HG03175 (cell line): ENCODE data around the gene ASB5.
A peak's percentile ranks its signal among the peaks of the same experiment; 100 is the strongest.
"Not testable (repeated sequence)": the region's sequence is repeated elsewhere in the genome, so short reads cannot be mapped to it uniquely, and the experiment has no call there.

Experiments
- ATAC-seq: cut with Tn5 transposase; IDR thresholded peaks from one replicate; pipeline ENCODE4 v1.9.1; 2021; ENCODE audit warnings: mild to moderate bottlenecking, moderate library complexity; ENCODE audit not compliant: unreplicated experiment

ASB5 gene, protein sequence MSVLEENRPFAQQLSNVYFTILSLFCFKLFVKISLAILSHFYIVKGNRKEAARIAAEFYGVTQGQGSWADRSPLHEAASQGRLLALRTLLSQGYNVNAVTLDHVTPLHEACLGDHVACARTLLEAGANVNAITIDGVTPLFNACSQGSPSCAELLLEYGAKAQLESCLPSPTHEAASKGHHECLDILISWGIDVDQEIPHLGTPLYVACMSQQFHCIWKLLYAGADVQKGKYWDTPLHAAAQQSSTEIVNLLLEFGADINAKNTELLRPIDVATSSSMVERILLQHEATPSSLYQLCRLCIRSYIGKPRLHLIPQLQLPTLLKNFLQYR

GRCh38 chr4:176268963-176269362 lies at the start of gene ASB5:
Gene ASB5 (minus strand): TSS chr4:176269222. CDS start chr4:176269108, 114 bp downstream.
- ATAC-seq = no peak

DNA sequence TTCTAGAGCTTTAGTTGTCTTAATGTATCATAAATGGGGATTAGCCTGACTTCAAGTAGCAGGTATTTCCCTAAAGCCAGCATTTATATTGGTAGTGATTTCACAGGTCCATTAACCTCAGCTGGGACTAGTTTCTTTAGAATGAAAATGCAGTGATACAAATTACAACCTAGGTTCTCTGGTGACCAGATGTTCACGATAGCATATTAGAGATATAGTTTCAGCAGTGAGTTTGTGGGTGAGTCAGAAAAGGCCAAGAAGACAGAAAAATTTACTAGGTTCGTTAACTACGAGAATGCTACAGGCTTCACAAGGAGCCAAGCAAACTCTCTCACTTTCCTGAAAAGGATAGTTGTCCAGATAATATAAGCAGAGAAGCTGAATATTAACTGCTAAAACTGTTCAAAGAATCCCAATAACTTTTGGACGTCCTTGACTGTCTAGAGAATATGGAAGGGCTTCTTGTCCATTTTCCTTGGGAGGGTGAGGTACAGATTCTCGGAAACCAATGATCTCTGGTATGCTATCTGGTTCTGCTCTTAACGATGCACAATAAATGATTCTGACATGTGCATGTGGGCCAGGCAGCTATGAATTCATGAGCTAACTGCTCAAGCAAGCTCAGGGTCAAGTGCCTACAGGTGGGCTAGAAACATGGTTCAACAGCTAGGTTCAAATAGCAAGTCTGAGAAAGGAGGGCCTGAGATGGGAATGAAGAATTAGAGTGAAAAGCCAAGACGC lies 44.7 kb upstream of the ASB5 start:
- no peak for ATAC-seq

DNA sequence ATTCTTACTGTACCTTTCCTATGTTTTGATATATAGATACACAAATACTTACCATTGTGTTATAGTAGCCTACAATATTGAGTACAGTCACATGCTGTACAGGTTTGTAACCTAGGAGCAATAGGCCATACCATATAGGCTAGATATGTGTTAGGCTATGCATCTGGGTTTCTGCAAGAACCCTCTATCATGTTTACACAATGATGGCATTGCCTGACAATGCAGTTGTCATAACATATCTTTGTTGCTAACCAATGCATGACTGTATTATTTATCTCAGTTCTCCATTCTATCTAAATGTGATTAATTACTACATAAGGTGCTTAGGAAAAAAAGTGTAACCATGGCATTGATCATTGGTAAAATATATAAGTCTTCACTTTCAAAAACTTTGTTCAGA lies 40.8 kb upstream of the ASB5 start:
- ATAC-seq = peak; percentile 30

DNA sequence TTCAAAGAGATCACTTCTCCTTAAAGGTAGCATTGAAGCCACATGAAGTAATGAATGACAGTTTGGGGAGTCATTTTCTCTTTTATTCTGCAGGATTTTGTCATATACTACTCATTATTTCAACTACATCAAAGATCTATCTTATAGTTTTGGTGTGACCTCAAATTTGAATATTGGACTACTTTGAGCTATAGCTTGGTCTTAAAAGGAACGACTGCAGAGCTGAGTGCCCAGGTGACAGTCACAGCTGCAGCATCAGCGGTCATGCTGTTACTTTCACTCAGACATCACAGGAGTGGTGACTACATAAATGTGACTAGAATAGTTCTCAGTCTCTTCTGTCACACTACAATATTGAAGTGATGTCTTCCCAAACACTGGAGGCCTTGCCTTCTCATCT lies 40.0 kb upstream of the ASB5 start:
- ATAC-seq = peak; percentile 100

DNA sequence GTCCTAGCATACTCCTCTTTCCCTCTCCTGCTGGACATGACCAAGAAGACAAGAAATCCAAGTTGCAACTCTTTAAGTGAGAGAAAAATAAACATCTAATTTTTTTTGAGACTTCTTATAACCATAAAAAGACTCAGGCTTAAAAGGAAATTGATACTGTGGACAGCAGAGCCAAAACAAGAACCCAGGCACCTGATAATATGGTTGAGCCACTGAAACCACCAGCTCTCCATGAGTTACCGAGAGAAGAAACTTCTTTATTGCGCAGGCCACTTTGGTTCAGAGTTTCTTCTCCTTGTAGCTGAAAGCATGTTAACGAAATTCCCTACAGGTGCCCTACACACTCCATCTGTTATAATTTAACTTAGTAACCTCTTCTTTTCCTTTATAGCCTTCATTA lies 39.4 kb upstream of the ASB5 start:
- ATAC-seq = no peak

DNA sequence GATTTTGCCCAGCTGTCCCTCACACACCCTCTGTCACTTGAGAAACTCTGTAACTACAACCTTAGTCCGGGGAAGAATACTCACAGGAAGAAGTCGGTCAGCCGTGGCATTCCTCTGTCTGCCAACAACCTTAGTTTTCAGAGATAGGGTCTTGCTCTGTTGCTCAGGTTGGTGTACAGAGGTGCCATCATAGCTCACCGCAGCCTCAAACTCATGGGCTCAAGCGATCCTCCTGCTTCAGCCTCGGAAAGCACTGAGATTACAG lies 38.6 kb upstream of the ASB5 start:
- ATAC-seq = no peak

- no peak for ATAC-seq
Observed at GRCh38 chr4:176306837-176307665, 38.0 kb upstream of the ASB5 start.

GRCh38 chr4:176303938-176304337 lies 34.9 kb upstream of the ASB5 start:
- no peak for ATAC-seq

- ATAC-seq = no peak
Observed at GRCh38 chr4:176302283-176303275, 33.6 kb upstream of the ASB5 start.

- no peak for ATAC-seq
Observed at GRCh38 chr4:176300565-176300964, 31.5 kb upstream of the ASB5 start.

DNA sequence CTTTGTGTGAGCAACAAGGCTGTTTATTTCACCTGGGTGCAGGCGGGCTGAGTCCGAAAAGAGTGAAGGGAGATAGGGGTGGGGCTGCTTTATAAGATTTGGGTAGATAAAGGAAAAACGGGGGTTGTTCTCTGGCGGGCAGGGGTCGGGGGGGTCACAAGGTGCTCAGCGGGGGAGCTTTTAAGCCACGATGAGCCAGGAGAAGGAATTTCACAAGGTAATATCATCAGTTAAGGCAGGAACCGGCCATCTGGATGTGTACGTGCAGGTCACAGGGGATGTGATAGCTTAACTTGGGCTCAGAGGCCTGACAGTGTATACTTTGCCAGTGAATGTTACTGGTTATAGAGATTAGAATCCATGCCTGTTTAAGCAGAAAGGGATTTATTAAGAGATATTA lies 31.0 kb upstream of the ASB5 start:
- ATAC-seq = no peak

- ATAC-seq = no peak
Observed at GRCh38 chr4:176298664-176299063, 29.6 kb upstream of the ASB5 start.

DNA sequence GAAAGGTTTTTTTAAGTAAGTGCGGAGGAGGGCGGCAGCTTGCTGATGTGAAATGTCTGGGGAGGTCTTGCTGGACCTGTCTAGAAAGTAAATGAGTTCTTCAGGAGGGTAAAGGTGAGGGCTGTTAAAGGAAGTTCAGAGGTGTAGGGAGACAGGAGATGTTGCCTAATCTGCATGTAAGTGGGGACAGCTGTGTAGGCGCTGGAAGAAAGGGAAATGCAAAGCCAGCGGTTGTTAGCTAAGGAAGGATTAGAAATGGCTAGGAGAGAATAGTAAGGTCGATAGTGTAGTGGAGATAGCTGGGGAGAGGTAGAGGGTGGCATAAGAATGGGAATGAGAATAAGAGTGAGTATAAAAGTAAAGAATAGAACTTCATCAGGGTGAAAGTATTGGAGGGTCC lies 26.9 kb upstream of the ASB5 start:
- ATAC-seq = not testable (repeated sequence)

GRCh38 chr4:176293660-176294059 lies 24.6 kb upstream of the ASB5 start:
- ATAC-seq = no peak

DNA sequence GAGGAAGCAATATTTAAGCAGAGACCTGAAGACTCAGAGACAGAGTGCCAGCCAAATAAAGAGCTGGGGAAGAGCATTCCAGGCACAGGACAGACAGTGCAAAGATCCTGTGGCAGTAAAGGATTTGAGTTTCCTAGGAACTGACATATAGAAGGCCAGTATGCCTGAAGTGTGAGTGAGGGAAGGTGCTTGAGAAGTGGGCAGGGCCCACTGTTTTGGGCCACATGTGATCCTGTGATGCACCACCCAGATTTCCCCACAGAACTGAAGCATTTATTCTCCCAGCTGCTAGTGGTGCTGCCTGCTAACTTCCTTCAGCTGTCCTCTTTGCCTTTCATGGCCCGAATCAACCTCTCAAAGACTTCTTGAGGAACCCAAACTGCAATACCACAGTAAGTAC lies 23.9 kb upstream of the ASB5 start:
- ATAC-seq = no peak

- ATAC-seq = no peak
Observed at GRCh38 chr4:176291748-176292147, 22.7 kb upstream of the ASB5 start.

DNA sequence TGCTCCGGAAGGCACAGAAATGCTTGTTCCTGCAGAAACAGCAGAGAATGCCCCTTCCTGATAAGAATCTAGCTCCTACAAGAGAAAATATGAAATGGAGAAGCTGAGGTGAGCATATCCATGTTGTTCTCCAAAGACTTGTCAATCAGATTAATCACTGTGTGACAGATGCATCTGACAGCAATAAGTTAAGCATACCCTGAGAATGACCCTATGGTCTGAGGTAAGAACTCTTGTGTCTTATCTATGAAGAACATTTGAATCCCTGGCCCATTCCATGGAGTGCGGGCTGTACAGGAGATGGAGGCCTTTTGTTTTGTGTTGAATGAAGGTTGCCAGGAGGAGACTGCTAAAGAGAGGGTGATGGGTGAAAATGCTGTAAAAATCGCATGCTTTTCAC lies 21.5 kb upstream of the ASB5 start:
- ATAC-seq = no peak

GRCh38 chr4:176289561-176289960 lies 20.5 kb upstream of the ASB5 start:
- ATAC-seq = no peak

DNA sequence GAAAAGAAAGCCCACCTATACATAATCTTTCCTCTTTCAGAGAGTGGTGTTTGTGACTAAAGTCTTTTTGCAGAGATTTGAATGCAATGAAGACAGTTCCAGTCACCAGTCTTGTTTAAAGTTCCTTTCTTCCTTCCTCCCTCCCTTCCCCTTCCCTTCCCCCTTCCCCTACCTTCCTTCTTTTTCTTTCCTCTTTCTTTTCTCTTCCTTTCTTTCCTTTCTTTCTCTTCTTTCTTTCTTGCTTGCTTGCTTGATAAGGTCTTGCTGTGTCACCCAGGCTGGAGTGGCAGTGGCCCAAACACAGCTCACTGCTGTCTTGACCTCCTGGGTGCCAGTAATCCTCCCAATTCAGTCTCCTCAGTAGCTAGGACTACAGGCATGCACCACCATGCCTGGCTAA lies 19.0 kb upstream of the ASB5 start:
- ATAC-seq = no peak

- ATAC-seq = no peak
Observed at GRCh38 chr4:176287546-176287945, 18.5 kb upstream of the ASB5 start.

- no peak for ATAC-seq
Observed at GRCh38 chr4:176286728-176287127, 17.7 kb upstream of the ASB5 start.
